Gastroesophageal sphincter (tissue), 4 donors: ENCODE measurements around the gene GSAP. TPM values are rescaled to one million over a fixed set of nuclear protein-coding genes. Genes with fewer than 3 reads are reported as not detected.

Experiments
- ATAC-seq: fragments of 150-250 bp; one replicate; pipeline ENCODE4 v1.9.1; 2016; ENCODE audit warnings: mild to moderate bottlenecking, moderate library complexity
- H3K27ac ChIP-seq, 4 donors: fragments of 200-600 bp; sonication (generic) in 3 of 4; 1 replicate in 3 of 4; 2 replicates in 1 of 4; pipeline ENCODE4 v1.5.1; 2016 to 2019
- H3K27me3 ChIP-seq: fragments of 200-600 bp; sonication (generic); one replicate; pipeline ENCODE4 v1.5.1; 2019
- H3K36me3 ChIP-seq, 2 donors: fragments of 200-600 bp; sonication (generic); one replicate each; pipeline ENCODE4 v1.5.1; 2019; ENCODE audit warnings: control low read depth in 1 of 2
- H3K4me1 ChIP-seq, 3 donors: fragments of 200-600 bp; sonication (generic); 1 replicate in 2 of 3; 2 replicates in 1 of 3; pipeline ENCODE4 v1.5.1; 2016 to 2019; ENCODE audit warnings: control low read depth in 2 of 3
- H3K4me3 ChIP-seq, 2 donors: fragments of 200-600 bp; sonication (generic); one replicate each; pipeline ENCODE4 v1.5.1; 2019; ENCODE audit warnings: mild to moderate bottlenecking in 1 of 2, moderate library complexity in 1 of 2
- H3K9me3 ChIP-seq, 3 donors: fragments of 200-600 bp; sonication (generic); one replicate each; pipeline ENCODE4 v1.5.1; 2017 to 2019; ENCODE audit warnings: control low read depth in 2 of 3
- EP300 ChIP-seq: sonication (generic); formaldehyde crosslinking; IDR thresholded peaks from one replicate; pipeline ENCODE4 v1.6.1; 2017; ENCODE audit warnings: antibody characterized with exemption, mild to moderate bottlenecking
- POLR2A ChIP-seq, 2 donors: fragments of 450-650 bp; IDR thresholded peaks; one replicate each; pipeline ENCODE4 v1.6.1; 2017; ENCODE audit warnings: antibody characterized with exemption in 2 of 2, mild to moderate bottlenecking in 2 of 2, moderate library complexity in 1 of 2
- POLR2AphosphoS5 ChIP-seq: sonication (generic); formaldehyde crosslinking; IDR thresholded peaks from one replicate; pipeline ENCODE4 v1.6.1; 2017; ENCODE audit warnings: antibody characterized with exemption
- WGBS, 2 donors: methylation state at CpG; one replicate each; pipeline ENCODE4 v1.1.5; 2018; ENCODE audit warnings: low coverage in 1 of 2; 5-methylcytosine and 5-hydroxymethylcytosine counted together
- total RNA-seq, 4 donors: library from RNA; depleted of rRNA; stranded (reverse); fragments of >200 nt; gene quantifications; one replicate each; pipeline ENCODE4 v1.1.0, GENCODE V29; 2016
- TF ChIP-seq, protein P1 (sequence below), 4 experiments: fragments of 200-600 bp in 2 of 4; fragments of 450-650 bp in 2 of 4; sonication (generic) in 1 of 4; IDR thresholded peaks; one replicate each; pipeline ENCODE4 v1.5.1; 2017 to 2019; ENCODE audit warnings: antibody characterized with exemption in 4 of 4, mild to moderate bottlenecking in 2 of 4, moderate library complexity in 2 of 4

Gene GSAP
- total RNA-seq, 4 donors from 2014 or later: 12.8 to 23.7 (median 15.5) TPM

DNA sequence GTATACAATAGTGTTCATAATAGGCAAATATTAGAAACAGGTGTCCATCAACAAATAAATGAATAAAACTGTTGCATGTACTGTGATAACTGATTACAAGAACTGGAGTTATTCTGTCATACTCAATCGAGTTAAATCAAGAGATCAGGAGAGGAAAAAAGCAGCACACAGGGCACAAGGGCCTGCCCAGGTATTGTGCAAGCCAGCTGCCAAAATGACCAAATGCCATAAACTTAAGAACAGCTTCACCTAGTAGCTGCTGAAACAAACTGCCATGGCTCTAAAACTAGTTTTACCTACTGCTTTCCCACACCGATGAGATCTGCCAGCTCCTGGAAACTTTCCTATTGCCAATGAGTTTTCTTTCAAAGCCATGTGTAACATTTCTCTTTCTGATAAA, 12.2 kb downstream of the GSAP start:
- Histone ChIP-seq H3K27me3 (no peaks in the 10 kb centered on the region), H3K27ac (no peak overlapping the region), H3K4me3 (no peak overlapping the region), H3K4me1 (peaks cover 0 to 5% (median 0%) of the 10 kb centered on the region in 3 donors), H3K36me3 (no peaks in the 10 kb centered on the region), H3K9me3 (no peaks in the 10 kb centered on the region)
- TF ChIP-seq EP300 (no peak), POLR2A (IDR thresholded peaks at IDR 0.05) (no peak), POLR2AphosphoS5 (no peak)
- TF ChIP-seq, protein P1, sequence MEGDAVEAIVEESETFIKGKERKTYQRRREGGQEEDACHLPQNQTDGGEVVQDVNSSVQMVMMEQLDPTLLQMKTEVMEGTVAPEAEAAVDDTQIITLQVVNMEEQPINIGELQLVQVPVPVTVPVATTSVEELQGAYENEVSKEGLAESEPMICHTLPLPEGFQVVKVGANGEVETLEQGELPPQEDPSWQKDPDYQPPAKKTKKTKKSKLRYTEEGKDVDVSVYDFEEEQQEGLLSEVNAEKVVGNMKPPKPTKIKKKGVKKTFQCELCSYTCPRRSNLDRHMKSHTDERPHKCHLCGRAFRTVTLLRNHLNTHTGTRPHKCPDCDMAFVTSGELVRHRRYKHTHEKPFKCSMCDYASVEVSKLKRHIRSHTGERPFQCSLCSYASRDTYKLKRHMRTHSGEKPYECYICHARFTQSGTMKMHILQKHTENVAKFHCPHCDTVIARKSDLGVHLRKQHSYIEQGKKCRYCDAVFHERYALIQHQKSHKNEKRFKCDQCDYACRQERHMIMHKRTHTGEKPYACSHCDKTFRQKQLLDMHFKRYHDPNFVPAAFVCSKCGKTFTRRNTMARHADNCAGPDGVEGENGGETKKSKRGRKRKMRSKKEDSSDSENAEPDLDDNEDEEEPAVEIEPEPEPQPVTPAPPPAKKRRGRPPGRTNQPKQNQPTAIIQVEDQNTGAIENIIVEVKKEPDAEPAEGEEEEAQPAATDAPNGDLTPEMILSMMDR (IDR thresholded peaks at IDR 0.05): no peak
- WGBS, 2 donors: 49 to 52% methylated on average over 2 of the region's 2 CpGs
- no peak for ATAC-seq

DNA sequence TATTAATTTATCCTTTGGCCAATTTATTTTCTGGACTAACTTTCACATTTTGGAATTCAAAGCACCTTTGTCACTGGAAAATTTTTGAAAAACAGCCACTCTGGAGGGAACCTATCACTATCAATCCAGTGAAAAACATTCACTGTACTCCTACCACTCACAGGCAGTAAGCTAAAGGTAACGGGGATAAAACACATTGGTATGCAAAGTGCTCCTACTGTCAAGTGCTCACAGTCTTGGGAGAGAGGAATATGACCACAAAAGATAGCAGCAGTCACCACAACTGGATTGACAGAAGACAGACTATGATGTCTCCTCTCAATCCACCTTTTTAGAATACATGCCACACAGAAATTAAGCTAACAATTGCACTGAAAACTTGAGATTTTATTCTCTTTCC, 13.3 kb downstream of the GSAP start:
- TF ChIP-seq POLR2A (IDR thresholded peaks at IDR 0.05) (no peak), EP300 (no peak)
- TF ChIP-seq, protein P1 (IDR thresholded peaks at IDR 0.05): no peak
- WGBS, 2 donors: 67 to 71% methylated on average over 1 of the region's 1 CpG
- no peak overlapping the region for H3K4me3 ChIP-seq
- ATAC-seq: no peak
- no peaks in the 10 kb centered on the region for H3K36me3 ChIP-seq
- peaks cover 0 to 5% (median 0%) of the 10 kb centered on the region in 3 donors for H3K4me1 ChIP-seq
- no peak overlapping the region for H3K27ac ChIP-seq
- H3K27me3 ChIP-seq: no peaks in the 10 kb centered on the region
- H3K9me3 ChIP-seq: no peaks in the 10 kb centered on the region

DNA sequence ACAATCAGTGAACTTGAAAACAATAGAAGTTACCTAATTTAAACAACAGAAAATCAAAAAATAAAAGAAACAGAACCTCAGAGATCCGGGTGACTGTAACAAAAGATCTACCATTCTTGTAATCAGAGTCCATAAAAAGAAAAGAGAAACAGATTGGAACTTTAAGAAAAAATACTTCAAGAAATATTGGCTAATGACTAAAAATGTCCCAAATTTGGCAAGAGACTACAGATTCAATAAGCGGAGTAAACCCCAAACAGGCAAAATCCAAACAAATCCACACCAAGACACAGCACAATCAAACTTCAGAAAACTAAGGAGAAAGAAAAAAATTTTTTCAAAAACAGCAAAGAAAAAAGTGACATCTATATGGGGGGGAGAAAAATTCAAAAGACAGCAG, 15.1 kb downstream of the GSAP start:
- TF ChIP-seq POLR2A (IDR thresholded peaks at IDR 0.05) (no peak), POLR2AphosphoS5 (no peak), EP300 (no peak)
- TF ChIP-seq, protein P1 (IDR thresholded peaks at IDR 0.05): no peak
- WGBS, 2 donors: 91% methylated on average over 2 of the region's 2 CpGs; no CpG with 5 or more reads in 1 of the 2 donors
- H3K27ac ChIP-seq: no peak overlapping the region
- H3K4me3 ChIP-seq: no peak overlapping the region
- ATAC-seq: no peak
- no peaks in the 10 kb centered on the region for H3K27me3 ChIP-seq
- no peaks in the 10 kb centered on the region for H3K9me3 ChIP-seq
- H3K36me3 ChIP-seq: peaks cover 0 to 7% of the 10 kb centered on the region in 2 donors
- H3K4me1 ChIP-seq: no peaks in the 10 kb centered on the region

DNA sequence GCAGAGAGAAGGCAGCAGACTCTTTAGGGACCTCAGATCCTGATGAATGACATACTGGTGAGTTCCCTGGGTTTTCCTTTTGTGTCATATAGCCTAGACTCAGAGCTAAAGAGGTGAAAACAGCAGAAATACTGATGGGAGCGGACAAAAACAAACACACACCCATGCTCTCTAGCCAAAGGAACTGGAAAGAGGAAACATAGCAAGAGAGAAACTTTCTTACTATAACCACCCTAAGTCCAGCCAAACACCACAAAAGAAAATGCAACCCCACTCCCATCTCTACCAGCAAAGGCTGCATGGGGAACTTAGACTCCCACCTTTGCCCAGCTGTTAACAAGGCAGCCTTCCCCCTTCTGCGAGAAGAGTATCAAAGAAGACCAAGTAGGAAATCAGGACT, 16.3 kb downstream of the GSAP start:
- Histone ChIP-seq H3K9me3 (no peaks in the 10 kb centered on the region), H3K27ac (no peak overlapping the region), H3K27me3 (no peaks in the 10 kb centered on the region), H3K4me3 (no peak overlapping the region), H3K4me1 (no peaks in the 10 kb centered on the region), H3K36me3 (peaks cover 0 to 16% of the 10 kb centered on the region in 2 donors)
- ATAC-seq: no peak
- WGBS, 2 donors: 80 to 100% methylated on average over 1 to 2 of the region's 2 CpGs
- TF ChIP-seq EP300: no peak
- TF ChIP-seq POLR2AphosphoS5: no peak
- no peak for TF ChIP-seq POLR2A (IDR thresholded peaks at IDR 0.05)
- TF ChIP-seq, protein P1 (IDR thresholded peaks at IDR 0.05): no peak

DNA sequence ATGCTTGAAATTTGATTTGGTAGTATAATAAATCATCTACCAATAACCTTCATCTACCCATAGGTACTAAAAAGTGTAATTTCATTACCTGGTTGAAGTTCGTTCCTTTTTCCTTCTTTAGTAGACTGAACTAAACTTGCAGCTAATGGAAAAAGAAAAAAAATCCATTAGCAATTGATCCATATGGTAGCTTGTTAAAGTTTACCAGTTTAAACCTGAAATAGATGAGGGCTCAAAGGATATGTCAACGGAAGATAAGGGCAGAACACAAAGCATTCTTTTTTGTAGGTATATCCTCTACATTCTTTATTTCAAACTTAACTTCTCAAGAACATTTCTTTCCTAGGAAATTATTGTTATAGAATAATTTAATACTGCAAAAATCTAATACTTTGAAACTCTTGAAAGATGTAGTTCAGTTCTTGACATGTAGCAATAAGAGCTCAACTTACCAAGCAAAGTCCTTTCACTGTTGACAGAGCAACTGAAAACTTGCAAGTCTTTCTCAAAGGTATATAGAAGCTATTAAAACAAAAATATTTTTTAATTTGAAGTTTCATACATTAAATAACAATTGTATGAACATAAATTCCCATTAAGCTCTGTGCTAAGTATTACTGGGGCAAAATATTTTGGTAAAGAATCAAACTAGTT, 19.1 kb downstream of the GSAP start:
- ATAC-seq: no peak
- Histone ChIP-seq H3K36me3 (peaks cover 0 to 28% of the 10 kb centered on the region in 2 donors), H3K4me3 (no peak overlapping the region), H3K4me1 (no peaks in the 10 kb centered on the region), H3K9me3 (no peaks in the 10 kb centered on the region), H3K27ac (no peak overlapping the region), H3K27me3 (no peaks in the 10 kb centered on the region)
- WGBS, 2 donors: 50 to 73% methylated on average over 2 of the region's 2 CpGs
- TF ChIP-seq POLR2A (IDR thresholded peaks at IDR 0.05): no peak
- no peak for TF ChIP-seq POLR2AphosphoS5
- no peak for TF ChIP-seq EP300
- TF ChIP-seq, protein P1 (IDR thresholded peaks at IDR 0.05): no peak
